NB4 (cell line): ENCODE data around the gene IGSF9B.

Experiments
- CTCF ChIP-seq: IDR thresholded peaks from one replicate; pipeline ENCODE4 v1.5.1; 2012; ENCODE audit warnings: low read depth, low read length
- POLR2A ChIP-seq: IDR thresholded peaks from 2 replicates; pipeline ENCODE4 v1.6.1; 2011; ENCODE audit warnings: mild to moderate bottlenecking; ENCODE audit not compliant: insufficient read length; ENCODE audit errors: extremely low read depth

GRCh38 chr11:133907841-133908241, 48.9 kb downstream of the IGSF9B start:
- TF ChIP-seq CTCF (no peak), POLR2A (no peak)
